ENCODE measurements around the gene ABHD17C. TPM values are rescaled to one million over a fixed set of nuclear protein-coding genes. Genes with fewer than 3 reads are reported as not detected.

Gene ABHD17C
- total RNA-seq, 3 donors from 2014 or later = 5.3 to 7.2 (median 5.8) TPM

- no peak for ATAC-seq
Measured at GRCh38 chr15:80698676-80699075, 3.6 kb downstream of the ABHD17C start.

GRCh38 chr15:80699981-80700380 is 4.9 kb downstream of the ABHD17C start:
- ATAC-seq (no peak), DNase-seq (no peak)
- H3K4me3 Mint-ChIP-seq = no peak overlapping the region
- peaks cover 2% of the 10 kb centered on the region for H3K27me3 Mint-ChIP-seq (ENCODE audit: low read depth)
- no peaks in the 10 kb centered on the region for H3K36me3 Mint-ChIP-seq (ENCODE audit: insufficient read depth)
- no peaks in the 10 kb centered on the region for H3K9me3 Mint-ChIP-seq
- peaks cover 15% of the 10 kb centered on the region for H3K4me1 Mint-ChIP-seq (ENCODE audit: low read depth)

More at GRCh38 chr15:80698676-80699075, 3.6 kb downstream of the ABHD17C start:
- Mint-ChIP-seq H3K4me1 (ENCODE audit: low read depth) (peaks cover 22% of the 10 kb centered on the region), H3K4me3 (no peak overlapping the region), H3K9me3 (no peaks in the 10 kb centered on the region), H3K36me3 (ENCODE audit: insufficient read depth) (no peaks in the 10 kb centered on the region), H3K27me3 (ENCODE audit: low read depth) (peaks cover 2% of the 10 kb centered on the region)
- DNase-seq = no peak

DNA sequence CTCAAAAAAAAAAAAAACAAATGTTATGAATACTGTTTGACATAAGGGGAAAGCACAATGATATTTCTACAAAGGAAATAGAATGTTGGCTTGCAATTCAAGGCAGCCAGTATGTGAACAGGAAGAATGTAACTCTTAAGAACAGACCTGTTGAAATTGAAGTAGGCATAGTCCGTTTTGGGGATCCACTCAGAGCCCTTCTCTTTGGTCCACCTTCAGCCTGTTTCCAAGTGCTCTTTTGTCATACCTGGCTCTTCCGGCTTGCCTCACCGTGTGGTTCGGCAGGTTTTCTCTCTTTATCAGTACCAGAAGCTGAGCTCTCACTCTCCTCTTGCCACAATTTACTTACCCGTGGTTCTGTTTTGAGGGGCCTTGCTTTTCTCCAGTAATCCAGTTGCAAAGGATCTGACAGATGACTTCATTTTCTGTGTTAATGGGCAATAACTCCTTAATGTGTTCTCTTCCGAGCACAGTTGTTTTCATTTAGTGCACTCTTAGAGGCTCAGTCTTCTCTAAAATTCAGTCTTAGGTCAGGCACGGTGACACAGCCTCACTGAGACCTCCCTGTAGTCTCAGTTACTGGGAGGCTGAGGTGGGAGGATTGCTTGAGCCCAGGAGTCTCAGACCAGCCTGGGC is 6.7 kb downstream of the ABHD17C start:
- Mint-ChIP-seq H3K4me3 (no peak overlapping the region), H3K27me3 (ENCODE audit: low read depth) (peaks cover 2% of the 10 kb centered on the region), H3K36me3 (ENCODE audit: insufficient read depth) (no peaks in the 10 kb centered on the region), H3K9me3 (no peaks in the 10 kb centered on the region), H3K4me1 (ENCODE audit: low read depth) (peaks cover 7% of the 10 kb centered on the region)
- no peak for DNase-seq
- no peak for ATAC-seq

GRCh38 chr15:80703081-80703480 is 8.0 kb downstream of the ABHD17C start:
- ATAC-seq (no peak), DNase-seq (no peak)
- H3K4me1 Mint-ChIP-seq (ENCODE audit: low read depth) = peaks cover 3% of the 10 kb centered on the region
- H3K36me3 Mint-ChIP-seq (ENCODE audit: insufficient read depth) = no peaks in the 10 kb centered on the region
- no peaks in the 10 kb centered on the region for H3K9me3 Mint-ChIP-seq
- peaks cover 2% of the 10 kb centered on the region for H3K27me3 Mint-ChIP-seq (ENCODE audit: low read depth)
- H3K4me3 Mint-ChIP-seq = no peak overlapping the region

DNA sequence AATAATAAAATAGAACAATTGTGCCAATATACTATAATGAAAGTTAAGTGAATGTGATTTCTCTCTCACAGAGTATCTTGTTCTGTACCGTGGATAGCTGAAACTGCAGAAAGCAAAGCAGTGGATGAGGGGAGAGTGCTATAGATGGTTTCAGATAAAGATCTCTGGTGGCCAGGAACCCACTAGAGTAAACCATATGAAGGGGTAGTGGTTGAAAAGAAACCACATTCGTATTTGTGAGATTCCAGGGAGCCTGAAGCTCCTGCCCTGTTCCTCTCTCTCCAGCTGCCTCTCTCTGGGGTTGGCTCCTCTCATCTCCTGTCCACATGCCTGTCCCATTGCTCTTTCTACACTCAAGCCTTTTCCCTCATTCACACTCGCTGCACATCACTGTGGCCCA is 8.9 kb downstream of the ABHD17C start:
- Mint-ChIP-seq H3K9me3 (no peaks in the 10 kb centered on the region), H3K27me3 (ENCODE audit: low read depth) (no peaks in the 10 kb centered on the region)

DNA sequence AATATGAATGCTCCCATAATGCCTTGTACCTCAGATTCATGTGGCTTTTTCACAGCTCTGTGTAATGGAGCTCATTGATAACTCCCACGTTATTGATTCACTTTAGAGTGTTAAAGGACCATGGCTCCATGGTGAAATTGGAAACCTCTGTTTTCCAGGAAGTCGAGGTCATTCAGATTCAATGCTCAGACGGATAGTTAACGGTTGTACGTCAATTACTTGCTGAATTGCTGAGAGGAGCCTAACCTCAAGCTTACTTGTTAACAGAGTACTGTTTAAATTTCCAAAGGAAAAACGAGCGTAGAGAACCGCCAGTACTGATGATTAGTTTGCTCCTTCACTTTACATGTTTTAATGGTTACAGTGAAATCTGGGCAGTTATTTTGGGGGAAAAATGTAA is 11.1 kb downstream of the ABHD17C start:
- Mint-ChIP-seq H3K9me3 (no peaks in the 10 kb centered on the region), H3K4me3 (no peak overlapping the region), H3K4me1 (ENCODE audit: low read depth) (no peaks in the 10 kb centered on the region), H3K36me3 (ENCODE audit: insufficient read depth) (no peaks in the 10 kb centered on the region), H3K27me3 (ENCODE audit: low read depth) (no peaks in the 10 kb centered on the region)
- no peak for ATAC-seq
- DNase-seq = no peak

More for the DNA sequence above, 8.9 kb downstream of the ABHD17C start:
- H3K4me1 Mint-ChIP-seq (ENCODE audit: low read depth) = no peaks in the 10 kb centered on the region
- no peaks in the 10 kb centered on the region for H3K36me3 Mint-ChIP-seq (ENCODE audit: insufficient read depth)
- H3K4me3 Mint-ChIP-seq = no peak overlapping the region
- ATAC-seq = no peak
- DNase-seq = no peak

DNA sequence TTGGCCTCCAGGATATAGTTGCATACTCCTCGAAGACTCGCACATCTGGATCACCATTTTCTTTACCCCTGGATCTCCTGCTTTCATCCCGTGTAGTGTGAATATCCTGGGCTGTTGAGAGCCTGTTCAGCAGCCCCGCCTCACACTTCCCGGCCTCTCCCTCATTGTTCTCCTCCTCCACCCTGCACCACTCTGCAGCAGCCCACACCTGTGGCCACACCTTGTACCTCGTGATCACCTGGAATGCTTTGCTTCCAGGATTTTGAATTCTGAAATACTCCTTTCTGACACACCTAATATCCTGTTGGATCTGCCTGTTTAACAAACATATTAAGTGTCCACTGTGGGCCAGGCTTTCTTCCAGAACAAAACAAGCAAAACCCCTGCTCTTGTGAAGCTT is 14.4 kb downstream of the ABHD17C start:
- H3K36me3 Mint-ChIP-seq (ENCODE audit: insufficient read depth) = no peaks in the 10 kb centered on the region
- no peak for ATAC-seq
- no peaks in the 10 kb centered on the region for H3K9me3 Mint-ChIP-seq
- no peaks in the 10 kb centered on the region for H3K27me3 Mint-ChIP-seq (ENCODE audit: low read depth)
- DNase-seq = no peak
- no peaks in the 10 kb centered on the region for H3K4me1 Mint-ChIP-seq (ENCODE audit: low read depth)
- no peak overlapping the region for H3K4me3 Mint-ChIP-seq

GRCh38 chr15:80710635-80711554 is 15.8 kb downstream of the ABHD17C start:
- Mint-ChIP-seq H3K9me3 (no peaks in the 10 kb centered on the region), H3K4me1 (ENCODE audit: low read depth) (no peaks in the 10 kb centered on the region), H3K4me3 (no peak overlapping the region), H3K27me3 (ENCODE audit: low read depth) (no peaks in the 10 kb centered on the region), H3K36me3 (ENCODE audit: insufficient read depth) (no peaks in the 10 kb centered on the region)
- ATAC-seq (peak; percentile 84 to 89), DNase-seq (no peak)

DNA sequence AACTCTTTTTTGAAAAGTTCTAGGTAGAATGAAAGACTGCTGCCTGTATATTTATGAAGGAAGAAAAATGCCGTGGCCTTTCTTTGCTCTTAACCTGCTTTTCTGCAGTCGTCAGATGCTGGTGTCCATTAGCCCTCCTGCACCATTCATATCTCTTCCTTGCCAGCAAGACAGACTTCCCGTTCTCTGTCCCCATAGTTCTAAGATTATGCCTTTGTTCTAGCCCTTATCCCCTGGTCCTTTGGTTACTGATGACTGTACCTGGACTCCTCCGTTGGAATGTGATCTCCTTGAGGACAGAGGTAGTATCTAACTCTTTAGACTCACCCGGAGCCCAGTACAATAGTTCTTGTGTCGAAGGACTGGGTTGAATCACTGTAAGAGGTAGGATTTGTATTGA is 16.8 kb downstream of the ABHD17C start:
- no peak for ATAC-seq
- H3K36me3 Mint-ChIP-seq (ENCODE audit: insufficient read depth) = no peaks in the 10 kb centered on the region
- no peak for DNase-seq
- no peaks in the 10 kb centered on the region for H3K4me1 Mint-ChIP-seq (ENCODE audit: low read depth)
- H3K27me3 Mint-ChIP-seq (ENCODE audit: low read depth) = no peaks in the 10 kb centered on the region
- no peak overlapping the region for H3K4me3 Mint-ChIP-seq
- H3K9me3 Mint-ChIP-seq = no peaks in the 10 kb centered on the region

- Mint-ChIP-seq H3K4me3 (no peak overlapping the region), H3K9me3 (no peaks in the 10 kb centered on the region), H3K36me3 (ENCODE audit: insufficient read depth) (no peaks in the 10 kb centered on the region), H3K27me3 (ENCODE audit: low read depth) (no peaks in the 10 kb centered on the region), H3K4me1 (ENCODE audit: low read depth) (no peaks in the 10 kb centered on the region)
- ATAC-seq (no peak), DNase-seq (no peak)
Measured at GRCh38 chr15:80712956-80713355, 17.8 kb downstream of the ABHD17C start.

DNA sequence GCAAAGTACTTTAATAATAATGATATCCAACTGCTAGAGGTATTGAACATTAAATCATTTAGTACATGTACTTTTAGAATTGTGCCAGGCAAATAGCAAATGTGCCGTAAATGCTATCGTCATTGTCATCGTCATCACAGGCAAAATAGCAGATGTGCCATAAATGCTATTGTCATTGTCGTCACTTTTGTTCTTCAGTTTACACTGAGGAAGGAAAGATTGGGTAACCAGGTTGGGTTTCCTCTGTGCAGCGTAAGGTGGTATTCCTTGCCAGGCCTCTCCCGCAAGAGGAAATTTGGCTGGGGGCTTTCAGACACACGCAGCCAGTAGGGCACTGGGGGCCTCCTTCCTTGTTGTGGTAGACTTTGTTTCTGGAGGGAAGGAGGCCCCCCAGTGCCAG is 26.4 kb downstream of the ABHD17C start:
- no peaks in the 10 kb centered on the region for H3K36me3 Mint-ChIP-seq (ENCODE audit: insufficient read depth)
- DNase-seq (no peak), ATAC-seq (no peak)
- peaks cover 8% of the 10 kb centered on the region for H3K9me3 Mint-ChIP-seq
- no peaks in the 10 kb centered on the region for H3K27me3 Mint-ChIP-seq (ENCODE audit: low read depth)
- no peak overlapping the region for H3K4me3 Mint-ChIP-seq
- H3K4me1 Mint-ChIP-seq (ENCODE audit: low read depth) = no peaks in the 10 kb centered on the region

DNA sequence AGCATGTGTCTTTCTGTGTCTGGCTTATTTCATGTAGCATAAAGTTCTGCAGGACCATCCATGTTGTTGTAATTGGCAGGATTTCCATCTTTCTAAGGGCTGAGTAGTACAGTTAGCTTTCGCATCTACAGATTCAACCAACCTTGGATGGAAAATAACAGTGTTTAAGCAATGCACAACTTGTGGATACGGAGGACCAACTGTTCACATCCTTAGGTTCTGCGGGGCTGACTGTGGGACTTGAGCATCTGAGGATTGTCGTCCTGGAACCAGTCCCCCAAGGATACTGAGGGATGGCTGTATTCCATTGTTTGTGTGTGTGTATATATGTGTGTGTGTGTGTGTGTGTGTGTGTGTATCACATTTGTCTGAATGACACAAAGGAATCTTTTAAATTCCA is 27.7 kb downstream of the ABHD17C start:
- ATAC-seq (no peak), DNase-seq (no peak)
- no peaks in the 10 kb centered on the region for H3K27me3 Mint-ChIP-seq (ENCODE audit: low read depth)
- no peak overlapping the region for H3K4me3 Mint-ChIP-seq
- no peaks in the 10 kb centered on the region for H3K36me3 Mint-ChIP-seq (ENCODE audit: insufficient read depth)
- peaks cover 8% of the 10 kb centered on the region for H3K9me3 Mint-ChIP-seq
- no peaks in the 10 kb centered on the region for H3K4me1 Mint-ChIP-seq (ENCODE audit: low read depth)

DNA sequence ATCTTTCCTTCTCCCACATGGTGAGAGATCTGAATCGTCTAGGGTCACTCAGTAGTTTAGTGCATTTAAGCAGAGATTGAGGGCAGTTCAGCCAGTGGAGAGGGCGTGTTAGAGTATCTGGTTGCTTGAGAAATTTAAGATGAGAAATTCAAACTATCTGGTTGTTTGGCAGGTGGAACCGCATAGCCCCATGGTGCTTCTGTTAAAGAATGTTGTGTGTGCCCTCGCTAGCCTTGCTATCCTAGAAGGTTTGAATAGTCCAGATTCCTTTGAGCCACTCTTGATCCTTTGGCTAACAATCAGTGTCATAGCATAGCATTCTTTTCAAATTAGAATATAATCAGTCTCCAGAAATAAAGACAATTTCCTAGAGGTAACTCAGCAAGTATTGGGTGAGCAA is 32.1 kb downstream of the ABHD17C start:
- H3K27me3 Mint-ChIP-seq (ENCODE audit: low read depth) = no peaks in the 10 kb centered on the region
- no peak for DNase-seq
- no peak for ATAC-seq
- H3K9me3 Mint-ChIP-seq = peaks cover 5% of the 10 kb centered on the region
- no peak overlapping the region for H3K4me3 Mint-ChIP-seq
- no peaks in the 10 kb centered on the region for H3K4me1 Mint-ChIP-seq (ENCODE audit: low read depth)
- no peaks in the 10 kb centered on the region for H3K36me3 Mint-ChIP-seq (ENCODE audit: insufficient read depth)

DNA sequence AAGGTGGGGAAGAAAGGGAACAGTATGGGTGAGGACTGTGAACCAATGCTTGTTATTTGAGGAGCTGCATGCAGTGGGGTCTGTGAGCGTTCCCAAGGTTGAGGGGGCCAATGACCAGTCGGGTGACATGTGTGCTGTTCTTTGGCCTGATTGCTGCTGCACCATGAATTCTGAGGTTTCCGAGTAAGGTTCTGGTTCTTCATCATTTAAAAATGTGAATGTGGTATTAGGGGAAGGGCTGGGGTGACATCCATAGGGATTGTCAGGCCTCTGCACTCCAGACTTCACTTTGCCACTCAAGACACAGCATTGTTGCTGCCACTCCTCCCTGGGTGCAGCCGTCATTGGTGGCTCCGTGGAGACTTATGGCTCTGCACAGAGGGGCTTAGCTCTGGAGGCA is 32.5 kb downstream of the ABHD17C start:
- Mint-ChIP-seq H3K9me3 (peaks cover 5% of the 10 kb centered on the region), H3K4me1 (ENCODE audit: low read depth) (no peaks in the 10 kb centered on the region), H3K4me3 (no peak overlapping the region), H3K27me3 (ENCODE audit: low read depth) (no peaks in the 10 kb centered on the region), H3K36me3 (ENCODE audit: insufficient read depth) (no peaks in the 10 kb centered on the region)
- no peak for DNase-seq
- no peak for ATAC-seq

DNA sequence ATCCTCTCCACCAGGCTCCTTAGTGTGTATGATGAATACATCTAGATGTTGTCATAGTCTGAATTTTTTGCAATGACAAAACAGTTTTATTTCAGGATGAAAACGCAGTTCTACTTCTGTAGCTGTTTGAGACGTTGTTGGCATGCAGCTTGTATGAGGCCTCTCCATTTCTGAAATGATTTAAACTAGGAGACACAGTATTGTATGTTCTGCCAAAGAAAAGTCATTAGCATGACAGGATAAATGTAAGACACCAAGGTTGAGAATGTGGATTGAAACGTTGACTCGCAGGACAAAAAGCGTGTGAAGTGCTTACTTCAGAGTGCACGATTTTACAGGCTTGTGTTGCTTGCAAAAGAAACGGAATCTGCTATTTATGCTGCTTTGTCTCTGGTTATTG is 35.3 kb downstream of the ABHD17C start:
- no peak overlapping the region for H3K4me3 Mint-ChIP-seq
- no peaks in the 10 kb centered on the region for H3K36me3 Mint-ChIP-seq (ENCODE audit: insufficient read depth)
- no peak for ATAC-seq
- H3K9me3 Mint-ChIP-seq = peaks cover 5% of the 10 kb centered on the region
- no peaks in the 10 kb centered on the region for H3K27me3 Mint-ChIP-seq (ENCODE audit: low read depth)
- H3K4me1 Mint-ChIP-seq (ENCODE audit: low read depth) = no peaks in the 10 kb centered on the region
- DNase-seq = no peak

All from activated T-cell treated with anti-CD3 and anti-CD28 coated beads, Interleukin-2, amount 50 U/mL, for 4 hours (primary cell).